ENCODE measurements around the gene KCNA5. TPM values are rescaled to one million over a fixed set of nuclear protein-coding genes. Genes with fewer than 3 reads are reported as not detected.

The KCNA5 gene
- total and polyA plus RNA-seq, 2 experiments from 2014 or later: 0.31 to 0.44 TPM

GRCh38 chr12:5087831-5088554 lies 44.3 kb downstream of the KCNA5 start:
- Mint-ChIP-seq H3K4me3 (no peak overlapping the region), H3K4me1 (peaks cover 4% of the 10 kb centered on the region; the same call in 1 of the 3 replicates), H3K27ac (no peak overlapping the region), H3K9me3 (no peaks in the 10 kb centered on the region), H3K27me3 (ENCODE audit: insufficient read depth, low read depth, poor library complexity) (peaks cover 1% of the 10 kb centered on the region), H3K36me3 (ENCODE audit: low read depth) (no peaks in the 10 kb centered on the region)
- Histone ChIP-seq H3F3A (replicated peaks; ENCODE audit: low read depth) (no peaks in the 10 kb centered on the region), H3K27ac (ENCODE audit: low read depth) (no peak overlapping the region), H3K27me3 (ENCODE audit: insufficient read depth) (no peaks in the 10 kb centered on the region), H2AFZ (no peak overlapping the region), H3K4me3 (no peak overlapping the region), H3K4me2 (no peak overlapping the region), H3K9me2 (ENCODE audit: insufficient read depth) (no peaks in the 10 kb centered on the region), H3K4me1 (ENCODE audit: insufficient read depth) (no peaks in the 10 kb centered on the region), H4K20me1 (replicated peaks; ENCODE audit: insufficient read depth) (no peaks in the 10 kb centered on the region), H3K36me3 (ENCODE audit: insufficient read depth) (no peaks in the 10 kb centered on the region; the same call in 1 of the 2 replicates), H3K79me2 (replicated peaks; ENCODE audit: insufficient read depth) (no peaks in the 10 kb centered on the region)
- no peak for TF ChIP-seq EZH2phosphoT487 (IDR thresholded peaks at IDR 0.05; ENCODE audit: unreplicated experiment)
- TF ChIP-seq NANOG (IDR thresholded peaks at IDR 0.05; ENCODE audit: borderline replicate concordance): no peak
- TF ChIP-seq, protein P1, sequence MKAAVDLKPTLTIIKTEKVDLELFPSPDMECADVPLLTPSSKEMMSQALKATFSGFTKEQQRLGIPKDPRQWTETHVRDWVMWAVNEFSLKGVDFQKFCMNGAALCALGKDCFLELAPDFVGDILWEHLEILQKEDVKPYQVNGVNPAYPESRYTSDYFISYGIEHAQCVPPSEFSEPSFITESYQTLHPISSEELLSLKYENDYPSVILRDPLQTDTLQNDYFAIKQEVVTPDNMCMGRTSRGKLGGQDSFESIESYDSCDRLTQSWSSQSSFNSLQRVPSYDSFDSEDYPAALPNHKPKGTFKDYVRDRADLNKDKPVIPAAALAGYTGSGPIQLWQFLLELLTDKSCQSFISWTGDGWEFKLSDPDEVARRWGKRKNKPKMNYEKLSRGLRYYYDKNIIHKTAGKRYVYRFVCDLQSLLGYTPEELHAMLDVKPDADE (IDR thresholded peaks at IDR 0.05): no peak
- TF ChIP-seq ZNF114 (CRISPR knock-in tag; IDR thresholded peaks at IDR 0.05): no peak
- no peak for TF ChIP-seq JUNB (IDR thresholded peaks at IDR 0.05; ENCODE audit: unreplicated experiment)
- no peak for TF ChIP-seq STAT1 (IDR thresholded peaks at IDR 0.05; ENCODE audit: unreplicated experiment)
- TF ChIP-seq ZNF331 (CRISPR knock-in tag; IDR thresholded peaks at IDR 0.05; ENCODE audit: low read depth): no peak
- no peak for TF ChIP-seq CTCF (conservative IDR thresholded peaks at IDR 0.05; ENCODE audit: low read depth in 2 of 2)
- no peak for TF ChIP-seq EZH2 (IDR thresholded peaks at IDR 0.05; ENCODE audit: low read depth, unreplicated experiment)
- TF ChIP-seq, protein P2, sequence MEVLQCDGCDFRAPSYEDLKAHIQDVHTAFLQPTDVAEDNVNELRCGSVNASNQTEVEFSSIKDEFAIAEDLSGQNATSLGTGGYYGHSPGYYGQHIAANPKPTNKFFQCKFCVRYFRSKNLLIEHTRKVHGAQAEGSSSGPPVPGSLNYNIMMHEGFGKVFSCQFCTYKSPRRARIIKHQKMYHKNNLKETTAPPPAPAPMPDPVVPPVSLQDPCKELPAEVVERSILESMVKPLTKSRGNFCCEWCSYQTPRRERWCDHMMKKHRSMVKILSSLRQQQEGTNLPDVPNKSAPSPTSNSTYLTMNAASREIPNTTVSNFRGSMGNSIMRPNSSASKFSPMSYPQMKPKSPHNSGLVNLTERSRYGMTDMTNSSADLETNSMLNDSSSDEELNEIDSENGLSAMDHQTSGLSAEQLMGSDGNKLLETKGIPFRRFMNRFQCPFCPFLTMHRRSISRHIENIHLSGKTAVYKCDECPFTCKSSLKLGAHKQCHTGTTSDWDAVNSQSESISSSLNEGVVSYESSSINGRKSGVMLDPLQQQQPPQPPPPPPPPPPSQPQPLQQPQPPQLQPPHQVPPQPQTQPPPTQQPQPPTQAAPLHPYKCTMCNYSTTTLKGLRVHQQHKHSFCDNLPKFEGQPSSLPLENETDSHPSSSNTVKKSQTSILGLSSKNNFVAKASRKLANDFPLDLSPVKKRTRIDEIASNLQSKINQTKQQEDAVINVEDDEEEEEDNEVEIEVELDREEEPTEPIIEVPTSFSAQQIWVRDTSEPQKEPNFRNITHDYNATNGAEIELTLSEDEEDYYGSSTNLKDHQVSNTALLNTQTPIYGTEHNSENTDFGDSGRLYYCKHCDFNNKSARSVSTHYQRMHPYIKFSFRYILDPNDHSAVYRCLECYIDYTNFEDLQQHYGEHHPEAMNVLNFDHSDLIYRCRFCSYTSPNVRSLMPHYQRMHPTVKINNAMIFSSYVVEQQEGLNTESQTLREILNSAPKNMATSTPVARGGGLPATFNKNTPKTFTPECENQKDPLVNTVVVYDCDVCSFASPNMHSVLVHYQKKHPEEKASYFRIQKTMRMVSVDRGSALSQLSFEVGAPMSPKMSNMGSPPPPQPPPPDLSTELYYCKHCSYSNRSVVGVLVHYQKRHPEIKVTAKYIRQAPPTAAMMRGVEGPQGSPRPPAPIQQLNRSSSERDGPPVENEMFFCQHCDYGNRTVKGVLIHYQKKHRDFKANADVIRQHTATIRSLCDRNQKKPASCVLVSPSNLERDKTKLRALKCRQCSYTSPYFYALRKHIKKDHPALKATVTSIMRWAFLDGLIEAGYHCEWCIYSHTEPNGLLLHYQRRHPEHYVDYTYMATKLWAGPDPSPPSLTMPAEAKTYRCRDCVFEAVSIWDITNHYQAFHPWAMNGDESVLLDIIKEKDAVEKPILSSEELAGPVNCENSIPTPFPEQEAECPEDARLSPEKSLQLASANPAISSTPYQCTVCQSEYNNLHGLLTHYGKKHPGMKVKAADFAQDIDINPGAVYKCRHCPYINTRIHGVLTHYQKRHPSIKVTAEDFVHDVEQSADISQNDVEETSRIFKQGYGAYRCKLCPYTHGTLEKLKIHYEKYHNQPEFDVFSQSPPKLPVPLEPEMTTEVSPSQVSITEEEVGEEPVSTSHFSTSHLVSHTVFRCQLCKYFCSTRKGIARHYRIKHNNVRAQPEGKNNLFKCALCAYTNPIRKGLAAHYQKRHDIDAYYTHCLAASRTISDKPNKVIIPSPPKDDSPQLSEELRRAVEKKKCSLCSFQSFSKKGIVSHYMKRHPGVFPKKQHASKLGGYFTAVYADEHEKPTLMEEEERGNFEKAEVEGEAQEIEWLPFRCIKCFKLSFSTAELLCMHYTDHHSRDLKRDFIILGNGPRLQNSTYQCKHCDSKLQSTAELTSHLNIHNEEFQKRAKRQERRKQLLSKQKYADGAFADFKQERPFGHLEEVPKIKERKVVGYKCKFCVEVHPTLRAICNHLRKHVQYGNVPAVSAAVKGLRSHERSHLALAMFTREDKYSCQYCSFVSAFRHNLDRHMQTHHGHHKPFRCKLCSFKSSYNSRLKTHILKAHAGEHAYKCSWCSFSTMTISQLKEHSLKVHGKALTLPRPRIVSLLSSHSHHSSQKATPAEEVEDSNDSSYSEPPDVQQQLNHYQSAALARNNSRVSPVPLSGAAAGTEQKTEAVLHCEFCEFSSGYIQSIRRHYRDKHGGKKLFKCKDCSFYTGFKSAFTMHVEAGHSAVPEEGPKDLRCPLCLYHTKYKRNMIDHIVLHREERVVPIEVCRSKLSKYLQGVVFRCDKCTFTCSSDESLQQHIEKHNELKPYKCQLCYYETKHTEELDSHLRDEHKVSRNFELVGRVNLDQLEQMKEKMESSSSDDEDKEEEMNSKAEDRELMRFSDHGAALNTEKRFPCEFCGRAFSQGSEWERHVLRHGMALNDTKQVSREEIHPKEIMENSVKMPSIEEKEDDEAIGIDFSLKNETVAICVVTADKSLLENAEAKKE (CRISPR knock-in tag; IDR thresholded peaks at IDR 0.05): no peak
- TF ChIP-seq REST (IDR thresholded peaks at IDR 0.05; ENCODE audit: unreplicated experiment): no peak
- TF ChIP-seq CREB1 (CRISPR knock-in tag; IDR thresholded peaks at IDR 0.05; ENCODE audit: low read depth): no peak
- no peak for TF ChIP-seq POLR2AphosphoS5 (IDR thresholded peaks at IDR 0.05; ENCODE audit: low read depth)
- ATAC-seq (no peak), DNase-seq (ENCODE audit: low spot score) (no peak)

Measured in GM23338 (cell line).